HepG2 (cell line): Measurements from ENCODE around the gene MADCAM1. TPM values are rescaled to one million over a fixed set of nuclear protein-coding genes. Genes with fewer than 3 reads are reported as not detected.

Experiments used
- EEA1 ChIP-seq: sonication (generic); formaldehyde crosslinking; IDR thresholded peaks from 2 replicates; pipeline ENCODE4 v1.5.1; 2020; ENCODE audit warnings: mild to moderate bottlenecking, missing genetic modification reagents, borderline replicate concordance
- ELK4 ChIP-seq: sonication (generic); formaldehyde crosslinking; IDR thresholded peaks from 2 replicates; pipeline ENCODE4 v1.9.0; 2021; ENCODE audit warnings: missing genetic modification reagents, borderline replicate concordance
- ETV5 ChIP-seq: IDR thresholded peaks from 2 replicates; pipeline ENCODE4 v1.6.1; 2018; ENCODE audit warnings: missing biosample characterization, missing genetic modification reagents, inconsistent platforms, borderline replicate concordance
- FOSL1 ChIP-seq: sonication (generic); formaldehyde crosslinking; IDR thresholded peaks from 2 replicates; pipeline ENCODE4 v1.9.0; 2021; ENCODE audit warnings: missing genetic modification reagents, borderline replicate concordance
- GATAD2A ChIP-seq: IDR thresholded peaks from 2 replicates; pipeline ENCODE4 v1.6.1; 2016
- HIVEP1 ChIP-seq: sonication (generic); formaldehyde crosslinking; IDR thresholded peaks from 2 replicates; pipeline ENCODE4 v1.4.0; 2020; ENCODE audit warnings: mild to moderate bottlenecking, missing genetic modification reagents
- HNF4G ChIP-seq, 2 experiments: sonication (generic) in 1 of 2; formaldehyde crosslinking in 1 of 2; IDR thresholded peaks; 2 replicates each; pipeline versions ENCODE4 v1.4.0 to v1.6.1; 2011 to 2020; ENCODE audit warnings: borderline replicate concordance in 2 of 2, low read depth in 2 of 2, mild to moderate bottlenecking in 2 of 2, low read length in 1 of 2, missing genetic modification reagents in 1 of 2, moderate library complexity in 1 of 2
- KDM5B ChIP-seq: sonication (generic); formaldehyde crosslinking; IDR thresholded peaks from 2 replicates; pipeline ENCODE4 v1.4.0; 2020; ENCODE audit warnings: missing genetic modification reagents, mild to moderate bottlenecking, borderline replicate concordance
- KMT2A ChIP-seq: sonication (generic); formaldehyde crosslinking; IDR thresholded peaks from 2 replicates; pipeline ENCODE4 v1.4.0; 2020; ENCODE audit warnings: missing genetic modification reagents
- MYNN ChIP-seq: sonication (generic); formaldehyde crosslinking; IDR thresholded peaks from 2 replicates; pipeline ENCODE4 v1.4.0; 2020; ENCODE audit warnings: mild to moderate bottlenecking, low read depth, missing genetic modification reagents
- MYPOP ChIP-seq: sonication (generic); formaldehyde crosslinking; IDR thresholded peaks from 2 replicates; pipeline ENCODE4 v1.8.1; 2023; ENCODE audit warnings: mild to moderate bottlenecking, moderate library complexity, missing genetic modification reagents
- PHF5A ChIP-seq: IDR thresholded peaks from one replicate; pipeline ENCODE4 v1.6.1; 2018; ENCODE audit warnings: low read depth, missing genetic modification reagents; ENCODE audit not compliant: unreplicated experiment
- RBFOX2 ChIP-seq: fragments of 200-400 bp; formaldehyde crosslinking; IDR thresholded peaks from 2 replicates; pipeline ENCODE4 v1.6.1; 2017; ENCODE audit warnings: low read depth, mild to moderate bottlenecking, low read length
- RFX1 ChIP-seq: fragments of 450-650 bp; IDR thresholded peaks from 2 replicates; pipeline ENCODE4 v1.6.1; 2017
- SIX1 ChIP-seq: sonication (generic); formaldehyde crosslinking; IDR thresholded peaks from 2 replicates; pipeline ENCODE4 v1.4.0; 2020; ENCODE audit warnings: missing genetic modification reagents, borderline replicate concordance
- SMC3 ChIP-seq: IDR thresholded peaks from 2 replicates; pipeline ENCODE4 v1.6.1; 2011; ENCODE audit warnings: low read length, improper control_type of control experiment
- TCF12 ChIP-seq, 2 experiments: fragments of 450-650 bp in 1 of 2; sonication (generic) in 1 of 2; formaldehyde crosslinking in 1 of 2; IDR thresholded peaks; 2 replicates each; pipeline versions ENCODE4 v1.6.1 to v1.8.0; 2017 to 2022; ENCODE audit warnings: antibody characterized with exemption in 1 of 2, mild to moderate bottlenecking in 1 of 2, missing genetic modification reagents in 1 of 2, moderate library complexity in 1 of 2
- YEATS4 ChIP-seq: sonication (generic); formaldehyde crosslinking; IDR thresholded peaks from 2 replicates; pipeline ENCODE4 v1.4.0; 2020; ENCODE audit warnings: missing genetic modification reagents, borderline replicate concordance
- ZBTB7A ChIP-seq: sonication (generic); formaldehyde crosslinking; IDR thresholded peaks from 2 replicates; pipeline ENCODE4 v1.8.0; 2022; ENCODE audit warnings: mild to moderate bottlenecking, missing genetic modification reagents
- ZNF225 ChIP-seq: sonication (generic); formaldehyde crosslinking; IDR thresholded peaks from 2 replicates; pipeline ENCODE4 v1.4.0; 2020; ENCODE audit warnings: mild to moderate bottlenecking, missing genetic modification reagents
- ZNF33A ChIP-seq: sonication (generic); formaldehyde crosslinking; IDR thresholded peaks from 2 replicates; pipeline ENCODE4 v1.5.1; 2020; ENCODE audit warnings: missing genetic modification reagents, mild to moderate bottlenecking, moderate library complexity, borderline replicate concordance
- ZNF513 ChIP-seq: sonication (generic); formaldehyde crosslinking; conservative IDR thresholded peaks from 2 replicates; pipeline ENCODE4 v1.5.0; 2020; ENCODE audit warnings: missing genetic modification reagents
- ZNF710 ChIP-seq: sonication (generic); formaldehyde crosslinking; IDR thresholded peaks from 2 replicates; pipeline ENCODE4 v1.5.0; 2020; ENCODE audit warnings: mild to moderate bottlenecking, missing genetic modification reagents, borderline replicate concordance
- polyA plus RNA-seq, 8 experiments: library from polyadenylated mRNA; depleted of rRNA in 3 of 8; stranded (reverse) in 7 of 8; unstranded in 1 of 8; fragments of >200 nt; fragmentation: Illumina TruSeq in 4 of 8; extraction: Trizol in 4 of 8; gene quantifications; 2 replicates each; pipeline versions ENCODE4 v1.2.1 to v1.2.3, GENCODE V29; 2011 to 2016; ENCODE audit warnings: low read depth in 4 of 8, missing spikeins in 1 of 8, mixed read lengths in 1 of 8; ENCODE audit not compliant: insufficient read depth in 1 of 8
- total RNA-seq, 5 experiments: library from RNA; depleted of rRNA; stranded (reverse); fragments of >200 nt; fragmentation: Illumina TruSeq; extraction: Trizol; gene quantifications; 2 replicates each; pipeline ENCODE4 v1.2.3, GENCODE V29; 2016; ENCODE audit warnings: low read depth in 1 of 5

The MADCAM1 gene
- total and polyA plus RNA-seq, 2 of the 13 experiments (the other 11 are each of a cell fraction or from before 2014, with no cell fraction given): 0.29 to 0.33 TPM

- TF ChIP-seq ETV5: peak; percentile 77
- no peak; the same call in 1 of the 2 replicates for TF ChIP-seq ELK4 (CRISPR knock-in tag)
- TF ChIP-seq ZNF33A (CRISPR knock-in tag): 0 out of 2 replicates have a peak, but pooled peaks have one; percentile 38
- 0 out of 2 replicates have a peak, but pooled peaks have one; percentile 54 for TF ChIP-seq HIVEP1 (CRISPR knock-in tag)
- no peak for TF ChIP-seq SIX1 (CRISPR knock-in tag)
- TF ChIP-seq TCF12 (IDR thresholded peaks at IDR 0.05): no peak
- TF ChIP-seq TCF12 (CRISPR knock-in tag; IDR thresholded peaks at IDR 0.05): no peak; the same call in 1 of the 2 replicates
- TF ChIP-seq ZBTB7A (CRISPR knock-in tag): no peak
- TF ChIP-seq RFX1: no peak
- no peak for TF ChIP-seq MYPOP (CRISPR knock-in tag)
- TF ChIP-seq GATAD2A: no peak
- peak; percentile 62 for TF ChIP-seq KDM5B (CRISPR knock-in tag)
- no peak; the same call in 1 of the 2 replicates for TF ChIP-seq ZNF225
- no peak for TF ChIP-seq ZNF513 (CRISPR knock-in tag)
- no peak for TF ChIP-seq PHF5A (CRISPR knock-in tag)
- no peak for TF ChIP-seq HNF4G (IDR thresholded peaks at IDR 0.05; ENCODE audit: borderline replicate concordance, low read depth, low read length)
- no peak; the same call in 1 of the 2 replicates for TF ChIP-seq HNF4G (CRISPR knock-in tag; IDR thresholded peaks at IDR 0.05; ENCODE audit: borderline replicate concordance, low read depth)
- TF ChIP-seq YEATS4: peak; percentile 76
- no peak; the same call in 1 of the 2 replicates for TF ChIP-seq KMT2A (CRISPR knock-in tag)
- TF ChIP-seq EEA1 (CRISPR knock-in tag): no peak
- no peak for TF ChIP-seq FOSL1 (CRISPR knock-in tag)
- no peak; the same call in 1 of the 2 replicates for TF ChIP-seq MYNN (CRISPR knock-in tag)
- TF ChIP-seq RBFOX2: peak; percentile 78
- peak; percentile 28; the same call in 1 of the 2 replicates for TF ChIP-seq ZNF710 (CRISPR knock-in tag)
- TF ChIP-seq SMC3: no peak
Measured at GRCh38 chr19:507286-508203, 11.3 kb downstream of the MADCAM1 start, which contains the start of gene TPGS1 (continued).
